IMR-90 (cell line): ENCODE results near the gene PLCG2. TPM values are rescaled to one million over a fixed set of nuclear protein-coding genes. Genes with fewer than 3 reads are reported as not detected.

Experiments used
- ATAC-seq: fragments of 200-7000 bp; cut with Tn5 transposase; 2 replicates; pipeline ENCODE4 v1.9.1; 2020; ENCODE audit warnings: low read depth, mild to moderate bottlenecking, moderate library complexity
- BruUV-seq: library from RNA; stranded (reverse); fragments of 400-500 nt; replicated peaks from 2 replicates; lab custom pipeline; 2021; lab: Mats Ljungman, UMichigan
- CTCF ChIA-PET: fragments of 300-600 bp; formaldehyde crosslinking; extraction: SDS; loops from one replicate; lab custom pipeline; 2021; ENCODE audit warnings: antibody characterized with exemption; lab: Yijun Ruan, JAX
- POLR2A ChIA-PET: fragments of 300-600 bp; sonication (Branson Sonifier 250); formaldehyde crosslinking; loops from one replicate; lab custom pipeline; 2022; ENCODE audit warnings: antibody characterized with exemption; ENCODE audit not compliant: unreplicated experiment; lab: Charles Lee
- DNase-seq: peaks from one replicate; pipeline ENCODE4 v3.0.0; 2013
- H2AFZ ChIP-seq: replicated peaks from 2 replicates; pipeline ENCODE3; 2013; ENCODE audit warnings: low read length, mild to moderate bottlenecking; ENCODE audit not compliant: poor library complexity
- H2AK5ac ChIP-seq: 2 replicates; pipeline ENCODE4 v1.6.1; 2013; ENCODE audit warnings: low read depth, low read length, inconsistent platforms
- H2AK9ac ChIP-seq: replicated peaks from 2 replicates; pipeline ENCODE3; 2013; ENCODE audit warnings: mild to moderate bottlenecking, low read depth, low read length, moderate library complexity; ENCODE audit not compliant: poor library complexity
- H2BK120ac ChIP-seq: 2 replicates; pipeline ENCODE4 v1.6.1; 2013; ENCODE audit warnings: low read depth, low read length, inconsistent platforms
- H2BK15ac ChIP-seq: 3 replicates; pipeline ENCODE4 v1.6.1; 2013; ENCODE audit warnings: low read depth, low read length, inconsistent platforms
- H2BK20ac ChIP-seq: 2 replicates; pipeline ENCODE4 v1.6.1; 2013; ENCODE audit warnings: low read depth, mild to moderate bottlenecking, inconsistent platforms, low read length, moderate library complexity
- H2BK5ac ChIP-seq: 2 replicates; pipeline ENCODE4 v1.6.1; 2013; ENCODE audit warnings: mild to moderate bottlenecking, low read depth, low read length, inconsistent platforms; ENCODE audit not compliant: poor library complexity, severe bottlenecking
- H3K14ac ChIP-seq: replicated peaks from 2 replicates; pipeline ENCODE4 v1.6.1; 2013; ENCODE audit warnings: low read depth, low read length, inconsistent platforms
- H3K18ac ChIP-seq: 2 replicates; pipeline ENCODE4 v1.6.1; 2013; ENCODE audit warnings: low read depth, low read length, control low read depth
- H3K23ac ChIP-seq: 2 replicates; pipeline ENCODE4 v1.6.1; 2013; ENCODE audit warnings: low read depth, low read length, inconsistent platforms
- H3K27ac ChIP-seq: 2 replicates; pipeline ENCODE4 v1.5.1; 2013; ENCODE audit warnings: mild to moderate bottlenecking, control low read depth, low read length; ENCODE audit not compliant: insufficient read depth
- H3K27me3 ChIP-seq: 2 replicates; pipeline ENCODE4 v1.6.1; 2013; ENCODE audit warnings: low read length; ENCODE audit not compliant: control insufficient read depth, insufficient read depth
- H3K36me3 ChIP-seq: 2 replicates; pipeline ENCODE4 v1.6.1; 2013; ENCODE audit warnings: low read length, mixed read lengths; ENCODE audit not compliant: control insufficient read depth, insufficient read depth
- H3K4ac ChIP-seq: 2 replicates; pipeline ENCODE4 v1.6.1; 2013; ENCODE audit warnings: low read depth, low read length, inconsistent platforms
- H3K4me1 ChIP-seq: 2 replicates; pipeline ENCODE4 v1.6.1; 2013; ENCODE audit warnings: low read length, mixed read lengths; ENCODE audit not compliant: control insufficient read depth, insufficient read depth
- H3K4me2 ChIP-seq: 2 replicates; pipeline ENCODE4 v1.6.1; 2013; ENCODE audit warnings: low read depth, mild to moderate bottlenecking, control low read depth, low read length, moderate library complexity
- H3K4me3 ChIP-seq: 2 replicates; pipeline ENCODE4 v1.5.1; 2013; ENCODE audit warnings: low read depth, mild to moderate bottlenecking, control low read depth, low read length, moderate library complexity; ENCODE audit not compliant: insufficient read depth
- H3K56ac ChIP-seq: 2 replicates; pipeline ENCODE4 v1.6.1; 2013; ENCODE audit warnings: low read length, inconsistent platforms; ENCODE audit not compliant: insufficient read depth; ENCODE audit errors: extremely low read depth
- H3K79me1 ChIP-seq, 2 experiments: 2 replicates each; pipeline ENCODE4 v1.6.1; 2013; ENCODE audit warnings: low read length in 2 of 2, inconsistent platforms in 1 of 2, low read depth in 1 of 2
- H3K9ac ChIP-seq: 2 replicates; pipeline ENCODE4 v1.6.1; 2013; ENCODE audit warnings: low read depth, low read length, control low read depth
- H3K9me1 ChIP-seq: 2 replicates; pipeline ENCODE4 v1.6.1; 2013; ENCODE audit warnings: low read length, inconsistent platforms; ENCODE audit not compliant: insufficient read depth
- H3K9me3 ChIP-seq: 2 replicates; pipeline ENCODE4 v1.6.1; 2013; ENCODE audit warnings: low read length; ENCODE audit not compliant: control insufficient read depth, insufficient read depth
- H4K20me1 ChIP-seq: 2 replicates; pipeline ENCODE4 v1.6.1; 2013; ENCODE audit warnings: low read length, inconsistent platforms; ENCODE audit not compliant: insufficient read depth
- H4K5ac ChIP-seq: 2 replicates; pipeline ENCODE4 v1.6.1; 2013; ENCODE audit warnings: mild to moderate bottlenecking, low read depth, low read length, control low read depth
- H4K8ac ChIP-seq, 2 experiments: 2 replicates each; pipeline ENCODE4 v1.6.1; 2013; ENCODE audit warnings: low read depth in 2 of 2, low read length in 2 of 2, control low read depth in 1 of 2, inconsistent platforms in 1 of 2
- H4K91ac ChIP-seq: 2 replicates; pipeline ENCODE4 v1.6.1; 2013; ENCODE audit warnings: low read depth, low read length, inconsistent platforms; ENCODE audit not compliant: insufficient read depth
- CTCF ChIP-seq: conservative IDR thresholded peaks from 2 replicates; pipeline ENCODE4 v1.5.1; 2012; ENCODE audit warnings: mild to moderate bottlenecking, low read depth, low read length, improper control_type of control experiment
- POLR2A ChIP-seq: IDR thresholded peaks from 2 replicates; pipeline ENCODE4 v1.6.1; 2012; ENCODE audit warnings: mild to moderate bottlenecking, low read depth, low read length
- RFX5 ChIP-seq: IDR thresholded peaks from 2 replicates; pipeline ENCODE4 v1.8.0; 2012; ENCODE audit warnings: low read depth, mild to moderate bottlenecking, low read length, moderate library complexity
- SMC3 ChIP-seq: fragments of 150-350 bp; IDR thresholded peaks from 2 replicates; pipeline ENCODE4 v1.6.1; 2016; ENCODE audit warnings: low read depth, mild to moderate bottlenecking, antibody characterized with exemption, low read length, moderate library complexity
- WGBS, 2 experiments: methylation state at CpG; one replicate each; pipeline versions ENCODE4 v1.1.5 to v1.1.7; 2013; ENCODE audit warnings: missing lambda C conversion rate in 2 of 2; ENCODE audit not compliant: insufficient read length in 1 of 2; ENCODE audit errors: extremely low coverage in 2 of 2; 5-methylcytosine and 5-hydroxymethylcytosine counted together
- dilution Hi-C: fragments of 300-500 bp; cut with HindIII; formaldehyde crosslinking; loops from one replicate; pipeline ENCODE4 v1.14.3; 2018; ENCODE audit warnings: low sequenced_read_pairs; ENCODE audit not compliant: unreplicated experiment
- in situ Hi-C: fragments of 300-500 bp; cut with MboI; formaldehyde crosslinking; loops from 3 replicates; pipeline ENCODE4 v1.14.3; 2019; ENCODE audit warnings: low sequenced_read_pairs, inconsistent platforms, mixed read lengths
- intact Hi-C: fragments of 100-400 bp; cut with micrococcal nuclease; formaldehyde crosslinking; loops from 2 replicates; pipeline ENCODE4 v1.10.0; 2022
- polyA plus RNA-seq, 3 experiments: library from polyadenylated mRNA; depleted of rRNA; stranded (reverse); fragments of >200 nt; gene quantifications; 2 replicates each; pipeline ENCODE4 v1.2.3, GENCODE V29; 2012; ENCODE audit warnings: low replicate concordance in 1 of 3
- total RNA-seq: library from RNA; depleted of rRNA; stranded (reverse); fragments of >200 nt; gene quantifications from 2 replicates; pipeline ENCODE4 v1.2.3, GENCODE V29; 2012

Gene PLCG2
- total and polyA plus RNA-seq, 2 of the 4 experiments (the other 2 are of a cell fraction): 0.14 to 0.18 TPM

GRCh38 chr16:82006036-82006435 is 226.9 kb downstream of the PLCG2 start:
- Histone ChIP-seq H3K36me3 (peaks cover 1% of the 10 kb centered on the region; the same call in 1 of the 2 replicates), H2AK5ac (no peak overlapping the region), H2AFZ (no peak overlapping the region), H3K9ac (no peak overlapping the region), H2BK5ac (no peak overlapping the region), H3K9me3 (peaks cover 7% of the 10 kb centered on the region), H4K8ac (no peak overlapping the region), H2BK120ac (no peak overlapping the region), H3K4ac (no peak overlapping the region), H3K23ac (no peak overlapping the region), H3K4me3 (no peak overlapping the region), H2AK9ac (no peak overlapping the region), H4K20me1 (no peaks in the 10 kb centered on the region), H3K27ac (no peak overlapping the region), H3K18ac (no peak overlapping the region), H4K91ac (no peak overlapping the region), H2BK15ac (no peak overlapping the region), H3K56ac (no peak overlapping the region), H3K9me1 (no peaks in the 10 kb centered on the region), H3K27me3 (peaks cover 3% of the 10 kb centered on the region), H3K4me1 (no peaks in the 10 kb centered on the region), H2BK20ac (no peak overlapping the region), H3K14ac (no peak overlapping the region), H4K5ac (no peak overlapping the region), H3K79me1 (no peaks in the 10 kb centered on the region), H3K4me2 (no peak overlapping the region)
- no peak for ATAC-seq
- no CpG with 5 or more reads among the region's 5 CpGs for WGBS, 2 experiments
- TF ChIP-seq POLR2A (no peak), CTCF (no peak), SMC3 (no peak), RFX5 (no peak)
- intact Hi-C loops: no loop called here
- in situ Hi-C loops: no loop called here
- dilution Hi-C loops: no loop called here
- BruUV-seq: no TSS peak
- POLR2A ChIA-PET: no interaction called here
- CTCF ChIA-PET: no interaction called here
- DNase-seq: no peak
